GM12801 (cell line): ENCODE measurements around the gene ST14.

Source experiments
- TF ChIP-seq, protein P1 (sequence below): IDR thresholded peaks from one replicate; pipeline ENCODE4 v1.5.1; 2011; ENCODE audit warnings: control low read depth; ENCODE audit not compliant: insufficient read length; ENCODE audit errors: extremely low read depth

ST14 gene

DNA sequence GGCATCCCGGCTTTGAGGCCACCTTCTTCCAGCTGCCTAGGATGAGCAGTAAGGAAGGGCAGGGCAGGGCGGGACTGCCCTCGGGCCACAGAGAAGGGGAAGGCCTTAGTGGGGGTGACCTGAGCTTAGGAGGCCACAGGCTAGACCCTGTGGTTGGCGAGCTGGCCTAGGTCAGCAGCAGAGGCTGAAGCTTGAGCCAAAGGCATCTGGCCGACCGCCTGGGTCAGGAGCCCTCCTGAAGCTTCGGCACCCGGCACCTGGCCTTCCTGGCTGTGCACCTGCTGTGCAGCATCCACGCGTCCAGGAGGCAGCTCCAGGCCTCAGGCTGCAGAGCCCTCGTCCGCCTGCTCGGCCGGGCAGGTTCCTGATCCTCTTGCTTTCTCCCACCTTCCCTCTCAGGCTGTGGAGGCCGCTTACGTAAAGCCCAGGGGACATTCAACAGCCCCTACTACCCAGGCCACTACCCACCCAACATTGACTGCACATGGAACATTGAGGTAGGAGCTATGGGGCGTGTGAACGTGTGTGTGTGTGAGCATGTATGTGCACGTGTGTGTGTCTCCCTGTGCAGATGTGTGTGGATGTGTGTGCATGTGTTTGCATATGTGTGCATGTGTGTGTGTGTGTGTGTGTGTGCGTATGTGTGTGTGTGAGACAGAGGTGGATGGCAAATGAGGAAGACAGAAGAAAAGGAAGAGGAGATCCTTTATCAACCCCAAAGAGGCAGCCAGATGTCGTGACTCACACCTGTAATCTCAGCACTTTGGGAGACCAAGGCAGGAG lies 34.9 kb downstream of the ST14 start:
- TF ChIP-seq, protein P1, sequence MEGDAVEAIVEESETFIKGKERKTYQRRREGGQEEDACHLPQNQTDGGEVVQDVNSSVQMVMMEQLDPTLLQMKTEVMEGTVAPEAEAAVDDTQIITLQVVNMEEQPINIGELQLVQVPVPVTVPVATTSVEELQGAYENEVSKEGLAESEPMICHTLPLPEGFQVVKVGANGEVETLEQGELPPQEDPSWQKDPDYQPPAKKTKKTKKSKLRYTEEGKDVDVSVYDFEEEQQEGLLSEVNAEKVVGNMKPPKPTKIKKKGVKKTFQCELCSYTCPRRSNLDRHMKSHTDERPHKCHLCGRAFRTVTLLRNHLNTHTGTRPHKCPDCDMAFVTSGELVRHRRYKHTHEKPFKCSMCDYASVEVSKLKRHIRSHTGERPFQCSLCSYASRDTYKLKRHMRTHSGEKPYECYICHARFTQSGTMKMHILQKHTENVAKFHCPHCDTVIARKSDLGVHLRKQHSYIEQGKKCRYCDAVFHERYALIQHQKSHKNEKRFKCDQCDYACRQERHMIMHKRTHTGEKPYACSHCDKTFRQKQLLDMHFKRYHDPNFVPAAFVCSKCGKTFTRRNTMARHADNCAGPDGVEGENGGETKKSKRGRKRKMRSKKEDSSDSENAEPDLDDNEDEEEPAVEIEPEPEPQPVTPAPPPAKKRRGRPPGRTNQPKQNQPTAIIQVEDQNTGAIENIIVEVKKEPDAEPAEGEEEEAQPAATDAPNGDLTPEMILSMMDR = no peak

DNA sequence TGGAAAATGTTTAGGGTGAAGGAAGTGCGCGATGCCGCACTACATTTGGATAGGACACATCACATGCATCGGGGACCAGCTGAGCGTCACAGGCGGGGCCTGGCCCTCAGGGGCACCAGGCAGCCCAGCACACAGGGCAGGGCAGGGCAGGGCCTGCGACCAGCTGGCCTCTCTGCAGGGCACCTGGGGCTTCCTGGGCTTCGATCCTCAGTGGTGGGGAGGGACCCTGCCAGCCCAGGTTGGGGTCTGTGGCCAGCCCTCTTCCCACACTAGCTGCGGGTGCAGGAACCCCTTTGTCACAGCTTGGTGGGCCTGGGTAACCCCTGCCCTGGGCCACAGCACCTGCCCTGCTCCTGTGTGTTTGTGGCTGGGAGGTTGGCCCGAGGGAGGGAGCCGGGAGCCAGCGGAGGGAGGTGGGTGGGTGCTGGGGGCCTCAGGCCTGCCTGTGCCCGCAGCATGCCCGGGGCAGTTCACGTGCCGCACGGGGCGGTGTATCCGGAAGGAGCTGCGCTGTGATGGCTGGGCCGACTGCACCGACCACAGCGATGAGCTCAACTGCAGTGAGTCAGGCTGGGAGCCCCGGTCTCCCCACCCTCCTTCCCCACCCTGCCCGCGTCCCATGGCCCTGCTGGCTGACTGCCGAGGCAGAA lies 37.9 kb downstream of the ST14 start:
- TF ChIP-seq, protein P1 = no peak

DNA sequence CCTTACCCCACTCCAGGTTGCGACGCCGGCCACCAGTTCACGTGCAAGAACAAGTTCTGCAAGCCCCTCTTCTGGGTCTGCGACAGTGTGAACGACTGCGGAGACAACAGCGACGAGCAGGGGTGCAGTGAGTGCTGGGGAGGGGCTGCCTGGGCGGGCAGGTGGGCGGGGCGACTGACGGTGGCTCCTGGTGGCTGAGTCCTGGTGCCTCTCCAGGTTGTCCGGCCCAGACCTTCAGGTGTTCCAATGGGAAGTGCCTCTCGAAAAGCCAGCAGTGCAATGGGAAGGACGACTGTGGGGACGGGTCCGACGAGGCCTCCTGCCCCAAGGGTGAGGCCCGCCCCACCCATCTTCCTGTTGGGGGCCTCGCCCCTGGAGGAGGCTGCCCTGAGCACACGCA lies 38.7 kb downstream of the ST14 start:
- TF ChIP-seq, protein P1 = no peak

- TF ChIP-seq, protein P1 = no peak
These were observed 39.4 kb downstream of the ST14 start for GRCh38 chr11:130198964-130199363.

DNA sequence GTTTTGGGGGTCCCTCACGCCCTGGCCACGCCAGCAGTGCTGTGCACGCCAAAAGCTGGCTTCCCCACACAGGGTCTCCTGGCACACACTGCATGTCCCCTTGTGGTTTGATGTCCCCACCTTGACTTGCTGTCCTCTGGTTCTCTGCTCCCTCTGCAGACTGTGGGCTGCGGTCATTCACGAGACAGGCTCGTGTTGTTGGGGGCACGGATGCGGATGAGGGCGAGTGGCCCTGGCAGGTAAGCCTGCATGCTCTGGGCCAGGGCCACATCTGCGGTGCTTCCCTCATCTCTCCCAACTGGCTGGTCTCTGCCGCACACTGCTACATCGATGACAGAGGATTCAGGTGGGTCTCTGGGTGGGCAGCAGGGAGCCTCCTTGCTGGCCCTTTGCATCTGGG lies 40.2 kb downstream of the ST14 start:
- TF ChIP-seq, protein P1 = no peak

GRCh38 chr11:130201026-130201425 lies 41.4 kb downstream of the ST14 start:
- TF ChIP-seq, protein P1 = no peak

- TF ChIP-seq, protein P1 = no peak
These were observed 42.6 kb downstream of the ST14 start for GRCh38 chr11:130202009-130202817.
